GM12878 (cell line): ENCODE data around the gene DEF6. TPM values are rescaled to one million over a fixed set of nuclear protein-coding genes. Genes with fewer than 3 reads are reported as not detected.

Experiments
- ATF7 ChIP-seq: fragments of 450-650 bp; IDR thresholded peaks from 2 replicates; pipeline ENCODE4 v1.6.1; 2016; ENCODE audit warnings: low read depth, mild to moderate bottlenecking
- BCLAF1 ChIP-seq: fragments of 450-650 bp; IDR thresholded peaks from 2 replicates; pipeline ENCODE4 v1.6.1; 2017; ENCODE audit warnings: antibody characterized with exemption, mild to moderate bottlenecking, moderate library complexity
- BMI1 ChIP-seq: fragments of 450-650 bp; IDR thresholded peaks from 2 replicates; pipeline ENCODE4 v1.6.1; 2016; ENCODE audit warnings: mild to moderate bottlenecking, moderate library complexity, borderline replicate concordance
- DPF2 ChIP-seq: fragments of 450-650 bp; IDR thresholded peaks from 2 replicates; pipeline ENCODE4 v1.6.1; 2017; ENCODE audit warnings: mild to moderate bottlenecking
- EED ChIP-seq: sonication (generic); IDR thresholded peaks from 2 replicates; pipeline ENCODE4 v1.6.1; 2016; ENCODE audit warnings: antibody characterized with exemption, low read depth
- MEF2B ChIP-seq: fragments of 450-650 bp; IDR thresholded peaks from 2 replicates; pipeline ENCODE4 v1.6.1; 2018; ENCODE audit warnings: mild to moderate bottlenecking, moderate library complexity; ENCODE audit not compliant: partially characterized antibody, poor library complexity, severe bottlenecking
- NBN ChIP-seq: fragments of 450-650 bp; IDR thresholded peaks from 2 replicates; pipeline ENCODE4 v1.6.1; 2016
- NFYB ChIP-seq: IDR thresholded peaks from 2 replicates; pipeline ENCODE4 v1.6.1; 2011; ENCODE audit warnings: low read depth, mild to moderate bottlenecking, low read length, improper control_type of control experiment, moderate library complexity; ENCODE audit not compliant: insufficient read depth
- POLR2AphosphoS2 ChIP-seq: IDR thresholded peaks from 2 replicates; pipeline ENCODE4 v1.6.1; 2011; ENCODE audit warnings: low read depth, mild to moderate bottlenecking, low read length, improper control_type of control experiment, moderate library complexity
- REST ChIP-seq: IDR thresholded peaks from 2 replicates; pipeline ENCODE4 v1.6.1; 2012; ENCODE audit warnings: mild to moderate bottlenecking, low read depth, low read length
- SMAD5 ChIP-seq: IDR thresholded peaks from 2 replicates; pipeline ENCODE4 v1.6.1; 2016; ENCODE audit warnings: antibody characterized with exemption, low read depth
- SMC3 ChIP-seq: IDR thresholded peaks from 2 replicates; pipeline ENCODE4 v1.6.1; 2011; ENCODE audit warnings: low read length, improper control_type of control experiment, borderline replicate concordance
- YY1 ChIP-seq: IDR thresholded peaks from 2 replicates; pipeline ENCODE4 v1.6.1; 2011; ENCODE audit warnings: low read depth, mild to moderate bottlenecking, low read length
- ZBTB4 ChIP-seq: fragments of 450-650 bp; formaldehyde crosslinking; IDR thresholded peaks from 2 replicates; pipeline ENCODE4 v1.4.0; 2022; ENCODE audit warnings: mild to moderate bottlenecking, moderate library complexity
- ZBTB40 ChIP-seq: fragments of 450-650 bp; IDR thresholded peaks from 2 replicates; pipeline ENCODE4 v1.6.1; 2016; ENCODE audit warnings: mild to moderate bottlenecking, moderate library complexity, borderline replicate concordance
- polyA plus RNA-seq, 11 experiments: library from polyadenylated mRNA; depleted of rRNA in 4 of 11; unstranded in 6 of 11; stranded (reverse) in 5 of 11; fragments of >200 nt; fragmentation: Nextera tagmentation in 4 of 11; fragmentation: Illumina TruSeq in 1 of 11; extraction: Ambion mirVana in 4 of 11; extraction: Trizol in 1 of 11; gene quantifications; 1 replicate in 1 of 11; 2 replicates in 10 of 11; pipeline versions ENCODE4 v1.2.1 to v1.2.3, GENCODE V29; 2011 to 2016; ENCODE audit warnings: inconsistent platforms in 2 of 11, missing spikeins in 2 of 11, low read depth in 1 of 11
- total RNA-seq, 4 experiments: library from RNA; depleted of rRNA in 3 of 4; stranded (reverse); fragments of >200 nt in 3 of 4; fragmentation: Illumina TruSeq in 1 of 4; extraction: Trizol in 1 of 4; gene quantifications; 2 replicates each; pipeline versions ENCODE4 v1.2.1 to v1.2.3, GENCODE V29; 2013 to 2021

DEF6 gene
- total and polyA plus RNA-seq, 10 of the 15 experiments (the other 5 are each of a cell fraction or from before 2014, with no cell fraction given), result 3.3 to 69.5 (median 48.8) TPM

GRCh38 chr6:35302604-35303241 lies 5.1 kb downstream of the DEF6 start (continued):
- TF ChIP-seq REST, result no peak
- no peak for TF ChIP-seq BMI1
- TF ChIP-seq MEF2B, result peak; percentile 22
- TF ChIP-seq YY1, result 0 out of 2 replicates have a peak, but pooled peaks have one; percentile 10
- peak; percentile 67 for TF ChIP-seq ATF7
- TF ChIP-seq ZBTB40, result no peak; the same call in 1 of the 2 replicates
- no peak for TF ChIP-seq NFYB
- 0 out of 2 replicates have a peak, but pooled peaks have one; percentile 52 for TF ChIP-seq POLR2AphosphoS2
- no peak for TF ChIP-seq ZBTB4 (CRISPR knock-in tag)
- no peak for TF ChIP-seq BCLAF1
- TF ChIP-seq EED, result peak; percentile 50; the same call in 1 of the 2 replicates
- 0 out of 2 replicates have a peak, but pooled peaks have one; percentile 70 for TF ChIP-seq NBN
- 0 out of 2 replicates have a peak, but pooled peaks have one; percentile 8 for TF ChIP-seq SMC3
- peak; percentile 69; the same call in 1 of the 2 replicates for TF ChIP-seq DPF2
- TF ChIP-seq SMAD5, result no peak
